Upper lobe of left lung (tissue), 6 donors: ENCODE measurements around the gene ETNK1. TPM values are rescaled to one million over a fixed set of nuclear protein-coding genes. Genes with fewer than 3 reads are reported as not detected.
A peak's percentile ranks its signal among the peaks of the same experiment; 100 is the strongest.
"Not testable (repeated sequence)": the region's sequence is repeated elsewhere in the genome, so short reads cannot be mapped to it uniquely, and the experiment has no call there.

Source experiments
- ATAC-seq, 2 donors: fragments of 200-7000 bp; cut with Tn5 transposase; one replicate each; pipeline ENCODE4 v1.9.1; 2022; ENCODE audit warnings: mild to moderate bottlenecking in 2 of 2, moderate library complexity in 2 of 2; ENCODE audit not compliant: low FRiP score in 2 of 2
- DNase-seq, 2 donors: peaks; one replicate each; pipeline ENCODE4 v3.0.0-alpha.2; 2019 to 2020
- H3K27ac ChIP-seq, 4 donors: fragments of 200-600 bp; sonication (generic); one replicate each; pipeline ENCODE4 v1.5.1; 2016 to 2019
- H3K27me3 ChIP-seq, 4 donors: fragments of 200-600 bp; sonication (generic); one replicate each; pipeline ENCODE4 v1.5.1; 2017 to 2019
- H3K36me3 ChIP-seq, 4 donors: fragments of 200-600 bp; sonication (generic); one replicate each; pipeline ENCODE4 v1.5.1; 2016 to 2019
- H3K4me1 ChIP-seq, 4 donors: fragments of 200-600 bp; sonication (generic); one replicate each; pipeline ENCODE4 v1.5.1; 2018 to 2019
- H3K4me3 ChIP-seq, 4 donors: fragments of 200-600 bp; sonication (generic); one replicate each; pipeline ENCODE4 v1.5.1; 2017 to 2019; ENCODE audit warnings: mild to moderate bottlenecking in 2 of 4, moderate library complexity in 1 of 4
- H3K9me3 ChIP-seq, 4 donors: fragments of 200-600 bp; sonication (generic); one replicate each; pipeline ENCODE4 v1.5.1; 2018 to 2019
- CTCF ChIP-seq, 6 experiments: fragments of 450-650 bp in 4 of 6; fragments of 200-600 bp in 2 of 6; sonication (generic) in 2 of 6; IDR thresholded peaks; one replicate each; pipeline ENCODE4 v1.5.1; 2016 to 2019; ENCODE audit warnings: antibody characterized with exemption in 6 of 6
- EP300 ChIP-seq, 4 donors: sonication (generic); formaldehyde crosslinking; IDR thresholded peaks; one replicate each; pipeline ENCODE4 v1.5.1; 2017; ENCODE audit warnings: antibody characterized with exemption in 4 of 4, control low read depth in 2 of 4
- POLR2A ChIP-seq, 4 donors: fragments of 450-650 bp; IDR thresholded peaks; one replicate each; pipeline ENCODE4 v1.5.1; 2016 to 2017; ENCODE audit warnings: antibody characterized with exemption in 4 of 4, mild to moderate bottlenecking in 2 of 4
- POLR2AphosphoS5 ChIP-seq, 2 donors: sonication (generic); formaldehyde crosslinking; IDR thresholded peaks; one replicate each; pipeline ENCODE4 v1.5.1; 2017; ENCODE audit warnings: antibody characterized with exemption in 2 of 2
- WGBS, 2 donors: methylation state at CpG; one replicate each; pipeline ENCODE4 v1.1.5; 2017 to 2018; 5-methylcytosine and 5-hydroxymethylcytosine counted together
- total RNA-seq, 6 donors: library from RNA; depleted of rRNA in 4 of 6; stranded (reverse); fragments of >200 nt in 4 of 6; gene quantifications; one replicate each; pipeline versions ENCODE4 v1.1.0 to v1.2.1, GENCODE V29; 2016 to 2021
- donor health status: DM: no; HTN: no; CAD: no; lungs with moderate emphysema.
- donor health status: DM: no; HTN: yes; CAD: no; lungs with severe emphysema.

Gene ETNK1
- total RNA-seq, 6 donors from 2014 or later: 17.2 to 69.7 (median 47.5) TPM

- no peaks in the 10 kb centered on the region for H3K9me3 ChIP-seq
- ATAC-seq: peak in 1 of 2 donors; percentile 63
Observed at GRCh38 chr12:22684140-22685118, 59.5 kb downstream of the ETNK1 start.

GRCh38 chr12:22686193-22686592, 61.2 kb downstream of the ETNK1 start:
- H3K9me3 ChIP-seq: no peaks in the 10 kb centered on the region
- H3K27ac ChIP-seq: no peak overlapping the region
- no peaks in the 10 kb centered on the region for H3K27me3 ChIP-seq
- TF ChIP-seq POLR2A (IDR thresholded peaks at IDR 0.05) (no peak), POLR2AphosphoS5 (IDR thresholded peaks at IDR 0.05) (no peak), EP300 (IDR thresholded peaks at IDR 0.05) (no peak), CTCF (IDR thresholded peaks at IDR 0.05) (no peak)
- 87 to 98% methylated on average over 1 of the region's 1 CpG for WGBS, 2 donors
- ATAC-seq (no peak), DNase-seq (no peak)
- H3K36me3 ChIP-seq: peaks cover 0 to 4% (median 1%) of the 10 kb centered on the region in 4 donors
- no peak overlapping the region for H3K4me3 ChIP-seq
- peaks cover 0 to 13% (median 7%) of the 10 kb centered on the region in 4 donors for H3K4me1 ChIP-seq

More at GRCh38 chr12:22684140-22685118, 59.5 kb downstream of the ETNK1 start:
- DNase-seq: no peak
- Histone ChIP-seq H3K27ac (no peak overlapping the region), H3K36me3 (peaks cover 0 to 12% (median 5%) of the 10 kb centered on the region in 4 donors), H3K4me3 (no peak overlapping the region), H3K4me1 (peaks cover 0 to 13% (median 7%) of the 10 kb centered on the region in 4 donors), H3K27me3 (no peaks in the 10 kb centered on the region)
- TF ChIP-seq CTCF (IDR thresholded peaks at IDR 0.05): peak; percentile 13 to 47 (median 32)
- TF ChIP-seq POLR2A (IDR thresholded peaks at IDR 0.05): no peak
- 64 to 65% methylated on average over 5 of the region's 5 CpGs for WGBS, 2 donors

DNA sequence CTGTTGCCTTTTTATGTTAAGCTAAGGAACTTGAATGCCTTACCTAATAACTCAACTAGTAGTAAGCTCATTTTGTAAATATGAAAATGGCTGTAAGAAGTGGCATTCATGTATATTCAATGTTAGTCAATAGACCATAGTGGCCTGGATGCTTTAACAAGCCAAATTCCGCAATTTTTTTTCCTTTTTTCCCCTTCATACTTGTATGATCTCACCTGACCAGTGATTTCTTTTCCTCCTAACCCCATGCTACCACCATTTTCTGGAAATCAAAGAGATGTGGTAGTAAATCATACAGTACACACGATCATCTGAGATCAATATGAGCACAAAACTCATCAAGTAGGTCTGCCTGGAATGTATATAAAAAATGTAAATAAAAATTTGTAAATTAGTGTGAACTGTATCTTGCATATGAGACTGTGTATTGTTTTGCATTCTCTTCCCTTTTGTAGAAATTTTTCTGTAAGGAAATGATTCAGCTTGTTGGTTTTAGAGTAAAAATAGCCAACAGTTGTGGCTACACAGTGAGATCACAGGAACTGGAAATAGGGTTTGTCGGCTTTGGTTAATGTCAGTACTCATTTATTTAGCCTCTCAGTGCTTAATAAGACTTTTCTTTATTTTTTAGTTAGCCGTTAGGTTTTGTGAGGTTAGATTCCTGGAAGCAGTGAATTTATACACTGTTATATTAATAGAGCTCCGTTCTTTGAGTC, 62.5 kb downstream of the ETNK1 start:
- Histone ChIP-seq H3K4me3 (no peak overlapping the region), H3K27ac (no peak overlapping the region), H3K27me3 (no peaks in the 10 kb centered on the region), H3K4me1 (peaks cover 0 to 12% (median 7%) of the 10 kb centered on the region in 4 donors), H3K36me3 (peaks cover 0 to 4% (median 0%) of the 10 kb centered on the region in 4 donors), H3K9me3 (no peaks in the 10 kb centered on the region)
- DNase-seq (no peak), ATAC-seq (peak in 1 of 2 donors; percentile 46)
- WGBS, 2 donors: 60 to 70% methylated on average over 5 of the region's 5 CpGs
- TF ChIP-seq POLR2AphosphoS5 (IDR thresholded peaks at IDR 0.05): no peak
- TF ChIP-seq EP300 (IDR thresholded peaks at IDR 0.05): no peak
- no peak for TF ChIP-seq POLR2A (IDR thresholded peaks at IDR 0.05)
- no peak for TF ChIP-seq CTCF (IDR thresholded peaks at IDR 0.05)

DNA sequence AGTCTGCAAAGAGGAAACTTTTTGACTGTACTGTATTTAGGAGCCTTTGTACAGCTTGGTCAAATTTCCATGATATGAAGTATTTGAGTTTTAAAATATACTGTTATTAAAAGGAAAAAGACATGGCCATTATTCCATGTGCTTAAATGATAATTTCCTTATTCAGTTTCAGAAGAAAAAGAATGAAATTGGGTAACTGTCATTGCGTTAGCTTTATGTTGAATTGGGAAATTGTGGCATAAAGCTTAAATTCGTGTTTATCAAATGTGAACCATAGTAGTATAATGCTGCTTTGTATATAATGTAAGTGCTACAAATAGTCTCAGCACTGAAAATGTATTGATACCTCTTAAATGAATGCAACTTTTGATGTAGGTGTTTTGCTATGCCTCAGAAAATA, 64.9 kb downstream of the ETNK1 start:
- DNase-seq (no peak), ATAC-seq (no peak)
- Histone ChIP-seq H3K27me3 (no peaks in the 10 kb centered on the region), H3K36me3 (peaks cover 0 to 4% (median 0%) of the 10 kb centered on the region in 4 donors), H3K27ac (no peak overlapping the region), H3K4me3 (no peak overlapping the region), H3K9me3 (peaks cover 0 to 8% (median 0%) of the 10 kb centered on the region in 4 donors), H3K4me1 (peaks cover 0 to 7% (median 6%) of the 10 kb centered on the region in 4 donors)
- WGBS, 2 donors: 65 to 81% methylated on average over 2 of the region's 2 CpGs
- no peak for TF ChIP-seq EP300 (IDR thresholded peaks at IDR 0.05)

DNA sequence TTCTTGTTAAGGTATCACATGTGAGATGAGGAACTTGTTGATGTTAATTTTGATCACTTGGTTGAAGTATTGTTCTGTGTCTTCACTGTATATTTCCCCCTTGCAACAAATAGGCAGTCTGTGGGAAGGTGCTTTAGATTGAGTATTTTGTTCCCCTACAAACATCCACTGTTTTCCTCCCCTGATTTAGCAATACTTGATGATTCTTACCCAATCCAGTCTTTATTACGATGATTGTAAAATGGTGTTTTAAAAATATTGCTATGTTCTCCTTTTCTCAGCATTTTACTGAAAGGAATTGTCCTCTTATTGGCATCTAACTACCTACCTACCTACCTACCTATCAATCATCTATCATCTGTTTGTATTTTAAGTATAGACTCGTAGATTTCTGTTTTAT, 66.3 kb downstream of the ETNK1 start:
- 81 to 84% methylated on average over 2 of the region's 2 CpGs for WGBS, 2 donors
- no peaks in the 10 kb centered on the region for H3K27me3 ChIP-seq
- no peak overlapping the region for H3K4me3 ChIP-seq
- ATAC-seq: no peak
- TF ChIP-seq POLR2AphosphoS5 (IDR thresholded peaks at IDR 0.05): no peak
- TF ChIP-seq POLR2A (IDR thresholded peaks at IDR 0.05): no peak
- no peak for TF ChIP-seq EP300 (IDR thresholded peaks at IDR 0.05)
- TF ChIP-seq CTCF (IDR thresholded peaks at IDR 0.05): no peak
- H3K36me3 ChIP-seq: no peaks in the 10 kb centered on the region
- H3K9me3 ChIP-seq: peaks cover 0 to 8% (median 0%) of the 10 kb centered on the region in 4 donors
- no peak for DNase-seq
- peaks cover 0 to 7% (median 6%) of the 10 kb centered on the region in 4 donors for H3K4me1 ChIP-seq
- H3K27ac ChIP-seq: no peak overlapping the region

DNA sequence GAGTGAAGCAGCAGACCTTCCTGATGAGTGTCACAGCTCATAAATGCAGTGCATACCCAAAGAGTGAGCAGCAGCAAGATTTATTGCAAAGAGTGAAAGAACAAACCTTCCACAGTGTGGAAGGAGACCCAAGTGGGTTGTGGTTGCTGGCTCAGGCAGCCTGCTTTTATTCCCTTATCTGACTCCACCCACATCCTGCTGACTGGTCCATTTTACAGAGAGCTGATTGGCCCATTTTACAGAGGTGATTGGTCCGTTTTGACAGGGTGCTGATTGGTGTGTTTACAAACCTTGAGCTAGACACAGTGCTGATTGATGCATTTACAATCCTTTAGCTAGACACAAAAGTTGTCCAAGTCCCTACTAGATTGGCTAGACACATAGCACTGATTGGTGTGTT, 67.5 kb downstream of the ETNK1 start:
- not testable (repeated sequence) for DNase-seq, H3K36me3 ChIP-seq, ATAC-seq, H3K27ac ChIP-seq, H3K27me3 ChIP-seq, H3K4me3 ChIP-seq, H3K9me3 ChIP-seq, H3K4me1 ChIP-seq
- 73 to 100% methylated on average over 1 of the region's 1 CpG for WGBS, 2 donors
